Endothelial cell of umbilical vein (primary cell): ENCODE results near the gene PPM1N. TPM values are rescaled to one million over a fixed set of nuclear protein-coding genes. Genes with fewer than 3 reads are reported as not detected.

Experiments used
- BruUV-seq: library from RNA; stranded (reverse); fragments of 400-500 nt; replicated peaks from 2 replicates; lab custom pipeline; 2021; lab: Mats Ljungman, UMichigan
- CTCF ChIA-PET: fragments of 300-600, 350-600 bp; sonication (Branson Sonifier 250); formaldehyde crosslinking; loops from one replicate; lab custom pipeline; 2021; ENCODE audit warnings: antibody characterized with exemption, inconsistent platforms; lab: Charles Lee
- POLR2A ChIA-PET: fragments of 300-600, 350-600 bp; sonication (Branson Sonifier 250); formaldehyde crosslinking; loops from one replicate; lab custom pipeline; 2021; ENCODE audit warnings: antibody characterized with exemption, inconsistent platforms; lab: Charles Lee
- DNase-seq: peaks from one replicate; pipeline ENCODE4 v3.0.0-alpha.2; 2011; ENCODE audit warnings: low read depth, low spot score
- FAIRE-seq: peaks from 2 replicates; lab custom pipeline; 2011; peaks lifted over from hg19 to GRCh38; lab: Jason Lieb, UNC
- H2AFZ ChIP-seq: 2 replicates; pipeline ENCODE4 v1.6.0; 2012; ENCODE audit warnings: low read depth, low read length, control low read depth, inconsistent platforms
- H3K27ac ChIP-seq: 2 replicates; pipeline ENCODE4 v1.5.1; 2011; ENCODE audit warnings: low read depth, mild to moderate bottlenecking, control low read depth, low read length, moderate library complexity; ENCODE audit not compliant: insufficient read depth
- H3K27me3 ChIP-seq, 2 experiments: 2 replicates each; pipeline versions ENCODE4 v1.6.0 to v1.6.1; 2011; ENCODE audit warnings: low read length in 2 of 2, mixed read lengths in 1 of 2; ENCODE audit not compliant: control insufficient read depth in 2 of 2, insufficient read depth in 2 of 2
- H3K36me3 ChIP-seq, 2 experiments: 2 replicates in 1 of 2; 3 replicates in 1 of 2; pipeline ENCODE4 v1.5.1; 2011; ENCODE audit warnings: low read length in 2 of 2, mild to moderate bottlenecking in 1 of 2, moderate library complexity in 1 of 2; ENCODE audit not compliant: control insufficient read depth in 2 of 2, insufficient read depth in 2 of 2; ENCODE audit errors: extremely low read depth in 1 of 2
- H3K4me1 ChIP-seq: 3 replicates; pipeline ENCODE4 v1.5.1; 2011; ENCODE audit warnings: mild to moderate bottlenecking, low read length; ENCODE audit not compliant: control insufficient read depth, insufficient read depth; ENCODE audit errors: extremely low read depth
- H3K4me2 ChIP-seq: 2 replicates; pipeline ENCODE4 v1.6.1; 2011; ENCODE audit warnings: low read length, control low read depth, mixed read lengths; ENCODE audit not compliant: insufficient read depth
- H3K4me3 ChIP-seq, 3 experiments: fragments of 200-600 bp in 1 of 3; sonication (generic), shearing (Covaris generic) in 1 of 3; replicated peaks in 1 of 3; 2 replicates each; pipeline ENCODE4 v1.5.1; 2011 to 2016; ENCODE audit warnings: control low read depth in 3 of 3, low read length in 3 of 3, mild to moderate bottlenecking in 2 of 3, inconsistent platforms in 1 of 3, low read depth in 1 of 3, moderate library complexity in 1 of 3; ENCODE audit not compliant: insufficient read depth in 1 of 3
- H3K79me2 ChIP-seq: 2 replicates; pipeline ENCODE4 v1.6.0; 2012; ENCODE audit warnings: low read length, inconsistent platforms; ENCODE audit not compliant: control insufficient read depth, insufficient read depth
- H3K9ac ChIP-seq: replicated peaks from 2 replicates; pipeline ENCODE3; 2011; ENCODE audit warnings: low read length, control low read depth; ENCODE audit not compliant: insufficient read depth; ENCODE audit errors: extremely low read depth
- H3K9me1 ChIP-seq: replicated peaks from 3 replicates; pipeline ENCODE4 v1.6.0; 2011; ENCODE audit warnings: mild to moderate bottlenecking, low read length; ENCODE audit not compliant: control insufficient read depth, insufficient read depth; ENCODE audit errors: extremely low read depth
- H3K9me3 ChIP-seq: replicated peaks from 2 replicates; pipeline ENCODE4 v1.5.1; 2012; ENCODE audit warnings: low read length, inconsistent platforms; ENCODE audit not compliant: control insufficient read depth, insufficient read depth
- H4K20me1 ChIP-seq: replicated peaks from 2 replicates; pipeline ENCODE3; 2011; ENCODE audit warnings: mild to moderate bottlenecking, low read length; ENCODE audit not compliant: control insufficient read depth, insufficient read depth; ENCODE audit errors: extremely low read depth
- CTCF ChIP-seq, 2 donors: IDR thresholded peaks; 1 replicate in 1 of 2; 2 replicates in 1 of 2; pipeline ENCODE4 v1.5.1; 2011; ENCODE audit warnings: low read length in 2 of 2, mild to moderate bottlenecking in 2 of 2, moderate library complexity in 2 of 2, control low read depth in 1 of 2, inconsistent platforms in 1 of 2, low read depth in 1 of 2; ENCODE audit not compliant: insufficient read depth in 1 of 2; ENCODE audit errors: extremely low read depth in 1 of 2
- EZH2 ChIP-seq: IDR thresholded peaks from 2 replicates; pipeline ENCODE4 v1.6.1; 2012; ENCODE audit warnings: borderline replicate concordance, low read depth, mild to moderate bottlenecking, moderate library complexity, low read length, inconsistent platforms; ENCODE audit not compliant: severe bottlenecking
- FOS ChIP-seq: IDR thresholded peaks from 2 replicates; pipeline ENCODE4 v1.6.1; 2011; ENCODE audit warnings: mild to moderate bottlenecking, low read length, moderate library complexity, borderline replicate concordance; ENCODE audit not compliant: insufficient read depth
- GATA2 ChIP-seq: IDR thresholded peaks from 2 replicates; pipeline ENCODE4 v1.7.0; 2011; ENCODE audit warnings: low read depth, mild to moderate bottlenecking, moderate library complexity, mixed read lengths, low read length; ENCODE audit not compliant: insufficient read length, insufficient read depth
- JUN ChIP-seq: IDR thresholded peaks from 2 replicates; pipeline ENCODE4 v1.6.1; 2011; ENCODE audit warnings: borderline replicate concordance, low read depth; ENCODE audit not compliant: insufficient read length, insufficient read depth
- MAX ChIP-seq: IDR thresholded peaks from 2 replicates; pipeline ENCODE4 v1.6.1; 2011; ENCODE audit not compliant: insufficient read depth, insufficient read length
- MYC ChIP-seq: IDR thresholded peaks from one replicate; pipeline ENCODE4 v1.6.1; 2011; ENCODE audit warnings: mild to moderate bottlenecking, low read depth, low read length
- POLR2A ChIP-seq: IDR thresholded peaks from 2 replicates; pipeline ENCODE4 v1.6.1; 2012; ENCODE audit warnings: low read depth, mild to moderate bottlenecking, control low read depth, low read length
- POLR2AphosphoS5 ChIP-seq: IDR thresholded peaks from 2 replicates; pipeline ENCODE4 v1.6.1; 2012; ENCODE audit warnings: low read depth, mild to moderate bottlenecking, control low read depth, low read length, moderate library complexity; ENCODE audit not compliant: insufficient read depth
- dilution Hi-C: fragments of 300-500 bp; cut with MboI; formaldehyde crosslinking; loops from one replicate; pipeline ENCODE4 v1.15.0; 2019; ENCODE audit warnings: low sequenced_read_pairs; ENCODE audit not compliant: extremely low pct_ligation_motif_present
- intact Hi-C: fragments of 100-400 bp; cut with micrococcal nuclease; formaldehyde crosslinking; loops from one replicate; pipeline ENCODE4 v1.10.0; 2022
- polyA plus RNA-seq, 4 experiments: library from polyadenylated mRNA; depleted of rRNA in 3 of 4; stranded (reverse) in 3 of 4; unstranded in 1 of 4; fragments of >200 nt; gene quantifications; 2 replicates each; pipeline versions ENCODE4 v1.2.1 to v1.2.3, GENCODE V29; 2011 to 2012; ENCODE audit warnings: missing spikeins in 1 of 4
- total RNA-seq: library from RNA; stranded (reverse); gene quantifications from 2 replicates; pipeline ENCODE4 v1.2.3, GENCODE V29; 2021

Gene PPM1N
- total and polyA plus RNA-seq, 2 donors (not counting 3 experiments of a cell fraction or from before 2014, with no cell fraction given): 0.40 to 0.48 TPM

- DNase-seq (no peak), FAIRE-seq (no peak)
- H3K4me2 ChIP-seq: no peak overlapping the region
- no peak overlapping the region for H3K9ac ChIP-seq
- H3K36me3 ChIP-seq: no peaks in the 10 kb centered on the region
- no peaks in the 10 kb centered on the region for H3K9me3 ChIP-seq
- no peak for TF ChIP-seq FOS
- TF ChIP-seq GATA2: no peak
- TF ChIP-seq POLR2AphosphoS5: no peak
- no peak for TF ChIP-seq MYC
- no peak for TF ChIP-seq EZH2
- TF ChIP-seq JUN: no peak
- no peak for TF ChIP-seq MAX
- no peak for TF ChIP-seq POLR2A
- no peak for TF ChIP-seq CTCF (IDR thresholded peaks at IDR 0.05; ENCODE audit: extremely low read depth in 1 of 2, insufficient read depth in 1 of 2, low read depth in 1 of 2, low read length in 2 of 2)
- ChIA-PET POLR2A (no interaction called here), CTCF (interaction anchor here (3.2 kb wide), 1 partner anchor 49 kb away, joined by 18 read pairs; no protein-coding TSS in a partner anchor)
- dilution Hi-C loops (no loop called here), intact Hi-C loops (no loop called here)
- H3K27ac ChIP-seq: no peak overlapping the region
- H2AFZ ChIP-seq: no peak overlapping the region
- H3K9me1 ChIP-seq: no peaks in the 10 kb centered on the region
- H3K27me3 ChIP-seq: no peaks in the 10 kb centered on the region
- peaks cover 11% of the 10 kb centered on the region for H3K4me1 ChIP-seq
- no peaks in the 10 kb centered on the region for H4K20me1 ChIP-seq
- no TSS peak for BruUV-seq
- H3K79me2 ChIP-seq: no peaks in the 10 kb centered on the region
- no peak overlapping the region for H3K4me3 ChIP-seq
Measured at GRCh38 chr19:45488708-45489107, 9.5 kb upstream of the PPM1N start.
